Osteocyte (in vitro differentiated cells): ENCODE results near the gene FAM24B. TPM values are rescaled to one million over a fixed set of nuclear protein-coding genes. Genes with fewer than 3 reads are reported as not detected.

Source experiments
- DNase-seq: peaks from one replicate; pipeline ENCODE4 v3.0.0; 2021; ENCODE audit warnings: mixed read lengths; ENCODE audit not compliant: unreplicated experiment; ENCODE audit errors: extremely low spot score
- H3K27ac Mint-ChIP-seq: one replicate; pipeline ENCODE4 v1.8.0; 2021; ENCODE audit warnings: mild to moderate bottlenecking, mixed read lengths; ENCODE audit not compliant: unreplicated experiment
- H3K27me3 Mint-ChIP-seq: one replicate; pipeline ENCODE4 v1.8.0; 2021; ENCODE audit warnings: mixed read lengths; ENCODE audit not compliant: unreplicated experiment
- H3K36me3 Mint-ChIP-seq: one replicate; pipeline ENCODE4 v1.8.0; 2021; ENCODE audit warnings: mixed read lengths; ENCODE audit not compliant: unreplicated experiment
- H3K4me1 Mint-ChIP-seq: one replicate; pipeline ENCODE4 v1.8.0; 2021; ENCODE audit warnings: mixed read lengths; ENCODE audit not compliant: unreplicated experiment
- H3K4me3 Mint-ChIP-seq: one replicate; pipeline ENCODE4 v1.8.0; 2021; ENCODE audit warnings: mild to moderate bottlenecking, moderate library complexity, mixed read lengths; ENCODE audit not compliant: unreplicated experiment
- H3K9me3 Mint-ChIP-seq: one replicate; pipeline ENCODE4 v1.8.0; 2021; ENCODE audit warnings: mixed read lengths; ENCODE audit not compliant: unreplicated experiment
- total RNA-seq: library from RNA; stranded (reverse); gene quantifications from 2 replicates; pipeline ENCODE4 v1.2.1, GENCODE V29; 2021
- TF ChIP-seq, protein P1 (sequence below): fragments of 200-600 bp; sonication (generic); IDR thresholded peaks from 2 replicates; pipeline ENCODE4 v1.5.0; 2021; ENCODE audit warnings: antibody characterized with exemption, mild to moderate bottlenecking, moderate library complexity

The FAM24B gene
- total RNA-seq, 1 donor from 2014 or later, result 0.70 TPM

DNA sequence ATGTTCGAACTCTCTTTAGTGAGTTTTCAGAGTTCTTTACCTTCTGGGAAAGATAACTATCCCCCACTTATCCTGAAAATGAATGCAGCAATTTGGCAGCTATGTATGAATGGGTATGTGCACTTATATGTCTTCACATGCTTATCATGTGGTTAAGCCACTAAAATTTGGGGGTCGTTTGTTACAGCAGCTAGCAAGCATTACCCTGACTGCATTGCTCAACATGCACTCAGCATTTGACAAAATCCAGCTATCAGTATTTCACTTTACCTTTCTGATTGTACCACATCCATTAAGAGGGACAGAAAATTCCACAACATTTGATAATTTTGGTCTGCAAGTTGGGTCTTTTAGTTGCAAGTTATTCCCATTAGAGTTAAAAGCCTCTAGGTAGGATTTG is 43.5 kb downstream of the FAM24B start:
- no peaks in the 10 kb centered on the region for H3K36me3 Mint-ChIP-seq
- TF ChIP-seq, protein P1, sequence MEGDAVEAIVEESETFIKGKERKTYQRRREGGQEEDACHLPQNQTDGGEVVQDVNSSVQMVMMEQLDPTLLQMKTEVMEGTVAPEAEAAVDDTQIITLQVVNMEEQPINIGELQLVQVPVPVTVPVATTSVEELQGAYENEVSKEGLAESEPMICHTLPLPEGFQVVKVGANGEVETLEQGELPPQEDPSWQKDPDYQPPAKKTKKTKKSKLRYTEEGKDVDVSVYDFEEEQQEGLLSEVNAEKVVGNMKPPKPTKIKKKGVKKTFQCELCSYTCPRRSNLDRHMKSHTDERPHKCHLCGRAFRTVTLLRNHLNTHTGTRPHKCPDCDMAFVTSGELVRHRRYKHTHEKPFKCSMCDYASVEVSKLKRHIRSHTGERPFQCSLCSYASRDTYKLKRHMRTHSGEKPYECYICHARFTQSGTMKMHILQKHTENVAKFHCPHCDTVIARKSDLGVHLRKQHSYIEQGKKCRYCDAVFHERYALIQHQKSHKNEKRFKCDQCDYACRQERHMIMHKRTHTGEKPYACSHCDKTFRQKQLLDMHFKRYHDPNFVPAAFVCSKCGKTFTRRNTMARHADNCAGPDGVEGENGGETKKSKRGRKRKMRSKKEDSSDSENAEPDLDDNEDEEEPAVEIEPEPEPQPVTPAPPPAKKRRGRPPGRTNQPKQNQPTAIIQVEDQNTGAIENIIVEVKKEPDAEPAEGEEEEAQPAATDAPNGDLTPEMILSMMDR, result no peak
- H3K9me3 Mint-ChIP-seq, result no peaks in the 10 kb centered on the region
- H3K27me3 Mint-ChIP-seq, result peaks cover 38% of the 10 kb centered on the region
- H3K27ac Mint-ChIP-seq, result no peak overlapping the region
- no peak overlapping the region for H3K4me3 Mint-ChIP-seq
- no peak for DNase-seq
- no peaks in the 10 kb centered on the region for H3K4me1 Mint-ChIP-seq

DNA sequence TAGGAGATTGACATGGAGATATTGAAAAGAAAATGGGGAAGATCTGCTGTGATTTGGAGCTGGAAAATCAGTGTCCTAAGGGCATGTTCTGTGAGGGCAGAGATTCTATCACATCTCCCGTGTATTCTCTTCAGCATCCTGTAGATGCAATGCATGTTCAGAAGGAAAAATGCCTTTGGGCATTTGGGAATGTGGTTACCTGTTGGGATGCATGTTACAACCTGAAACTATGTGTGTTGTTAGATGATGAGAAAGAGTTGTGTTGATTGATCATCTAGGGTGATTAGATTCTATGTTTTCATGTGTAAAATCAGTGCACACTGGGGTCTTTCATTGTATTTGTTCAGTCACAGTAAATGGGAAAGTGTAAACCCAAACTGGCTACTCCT is 48.4 kb downstream of the FAM24B start:
- H3K4me1 Mint-ChIP-seq, result no peaks in the 10 kb centered on the region
- no peaks in the 10 kb centered on the region for H3K9me3 Mint-ChIP-seq
- H3K27ac Mint-ChIP-seq, result no peak overlapping the region
- no peak overlapping the region for H3K4me3 Mint-ChIP-seq
- no peaks in the 10 kb centered on the region for H3K36me3 Mint-ChIP-seq
- no peak for DNase-seq
- H3K27me3 Mint-ChIP-seq, result peaks cover 31% of the 10 kb centered on the region
- TF ChIP-seq, protein P1, result no peak

DNA sequence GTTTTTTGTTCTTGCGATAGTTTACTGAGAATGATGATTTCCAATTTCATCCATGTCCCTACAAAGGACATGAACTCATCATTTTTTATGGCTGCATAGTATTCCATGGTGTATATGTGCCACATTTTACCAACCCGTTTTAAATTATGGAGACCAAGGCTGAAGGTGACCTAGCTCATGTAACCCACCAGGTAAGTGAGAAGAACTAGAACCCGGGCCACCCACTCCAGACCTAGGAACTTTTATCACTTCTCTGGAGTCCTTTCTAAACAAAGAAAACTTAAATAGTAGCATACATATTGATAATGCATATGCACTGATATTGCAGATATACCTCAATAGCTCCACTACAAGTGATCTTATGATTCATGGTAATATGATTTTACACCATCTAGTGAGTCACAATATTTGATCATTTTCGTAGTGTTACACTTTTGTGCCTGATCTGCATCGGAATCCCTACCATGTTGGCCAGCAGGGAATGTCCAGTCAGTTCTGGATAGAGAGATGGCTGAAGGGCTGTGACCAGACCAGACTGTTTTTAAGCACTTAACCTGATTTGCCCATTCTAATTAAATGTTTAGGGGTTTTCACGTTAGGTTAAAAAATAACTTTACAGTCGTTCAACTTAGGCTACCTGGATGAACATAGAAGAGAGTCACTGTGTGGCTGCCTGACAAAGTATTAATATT is 49.0 kb downstream of the FAM24B start:
- H3K4me1 Mint-ChIP-seq, result no peaks in the 10 kb centered on the region
- TF ChIP-seq, protein P1, result no peak
- no peaks in the 10 kb centered on the region for H3K9me3 Mint-ChIP-seq
- DNase-seq, result no peak
- no peak overlapping the region for H3K27ac Mint-ChIP-seq
- peaks cover 33% of the 10 kb centered on the region for H3K27me3 Mint-ChIP-seq
- no peak overlapping the region for H3K4me3 Mint-ChIP-seq
- no peaks in the 10 kb centered on the region for H3K36me3 Mint-ChIP-seq

DNA sequence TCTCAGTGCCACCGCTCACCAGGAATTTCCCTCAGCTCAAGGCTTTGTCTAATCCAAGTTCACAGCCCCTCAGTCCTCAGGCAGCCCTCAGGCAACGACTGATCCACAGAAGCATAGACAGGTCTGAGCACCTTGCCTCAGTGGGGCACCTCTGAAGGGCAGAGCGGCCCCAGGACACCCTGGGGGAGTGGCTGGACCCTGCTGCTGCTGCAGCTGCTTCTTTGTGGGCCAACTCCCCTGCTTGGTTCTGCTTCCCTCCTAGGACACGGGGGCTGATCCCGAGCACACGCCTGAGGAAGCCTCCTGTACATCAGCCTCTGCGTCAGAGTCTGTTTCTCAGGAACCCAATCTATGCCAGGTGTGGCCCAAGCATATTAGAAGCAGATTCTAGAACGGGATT is 49.9 kb downstream of the FAM24B start:
- no peaks in the 10 kb centered on the region for H3K9me3 Mint-ChIP-seq

DNA sequence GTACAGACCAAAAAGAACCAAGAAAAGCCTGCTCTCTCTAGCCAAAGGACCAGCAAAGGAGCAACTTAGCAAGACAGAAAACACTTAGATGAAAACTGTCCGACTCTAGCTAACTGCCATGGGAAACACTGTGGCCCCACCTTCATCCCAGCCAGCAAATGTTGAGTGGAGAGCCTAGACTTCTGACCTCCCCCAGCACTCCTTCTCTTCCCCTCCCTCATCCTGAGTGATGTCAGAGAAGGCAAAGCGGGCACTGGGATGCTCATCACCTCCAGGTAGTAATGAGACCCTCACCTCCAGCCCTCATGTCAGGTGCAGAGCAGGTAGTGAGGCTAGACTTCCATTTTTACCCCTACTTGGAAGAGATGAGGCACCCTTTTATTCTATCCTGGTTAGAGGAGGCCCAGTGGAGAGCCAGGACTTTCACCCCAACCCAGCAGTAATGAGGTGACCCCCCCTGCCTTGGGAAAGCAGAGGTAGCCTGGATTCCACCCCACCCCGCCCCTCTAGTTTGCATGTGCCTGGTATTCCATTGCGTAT is 50.6 kb downstream of the FAM24B start:
- TF ChIP-seq, protein P1, result no peak
- H3K9me3 Mint-ChIP-seq, result no peaks in the 10 kb centered on the region
- H3K4me1 Mint-ChIP-seq, result no peaks in the 10 kb centered on the region
- H3K27me3 Mint-ChIP-seq, result peaks cover 37% of the 10 kb centered on the region
- no peak overlapping the region for H3K27ac Mint-ChIP-seq
- DNase-seq, result no peak
- H3K4me3 Mint-ChIP-seq, result no peak overlapping the region
- H3K36me3 Mint-ChIP-seq, result no peaks in the 10 kb centered on the region

More for the DNA sequence above, 49.9 kb downstream of the FAM24B start:
- Mint-ChIP-seq H3K27ac (no peak overlapping the region), H3K4me1 (no peaks in the 10 kb centered on the region), H3K36me3 (no peaks in the 10 kb centered on the region), H3K4me3 (no peak overlapping the region), H3K27me3 (peaks cover 35% of the 10 kb centered on the region)
- DNase-seq, result no peak
- TF ChIP-seq, protein P1, result no peak
